Activated CD4-positive, alpha-beta T cell treated with anti-CD3 and anti-CD28 coated beads for 24 hours (primary cell): Measurements from ENCODE around the gene SUPT6H.
A peak's percentile ranks its signal among the peaks of the same experiment; 100 is the strongest.

ENCODE experiments used
- DNase-seq, 2 donors: peaks; one replicate each; pipeline ENCODE4 v3.0.0-alpha.2; 2020; ENCODE audit warnings: low read depth in 2 of 2

SUPT6H gene

DNA sequence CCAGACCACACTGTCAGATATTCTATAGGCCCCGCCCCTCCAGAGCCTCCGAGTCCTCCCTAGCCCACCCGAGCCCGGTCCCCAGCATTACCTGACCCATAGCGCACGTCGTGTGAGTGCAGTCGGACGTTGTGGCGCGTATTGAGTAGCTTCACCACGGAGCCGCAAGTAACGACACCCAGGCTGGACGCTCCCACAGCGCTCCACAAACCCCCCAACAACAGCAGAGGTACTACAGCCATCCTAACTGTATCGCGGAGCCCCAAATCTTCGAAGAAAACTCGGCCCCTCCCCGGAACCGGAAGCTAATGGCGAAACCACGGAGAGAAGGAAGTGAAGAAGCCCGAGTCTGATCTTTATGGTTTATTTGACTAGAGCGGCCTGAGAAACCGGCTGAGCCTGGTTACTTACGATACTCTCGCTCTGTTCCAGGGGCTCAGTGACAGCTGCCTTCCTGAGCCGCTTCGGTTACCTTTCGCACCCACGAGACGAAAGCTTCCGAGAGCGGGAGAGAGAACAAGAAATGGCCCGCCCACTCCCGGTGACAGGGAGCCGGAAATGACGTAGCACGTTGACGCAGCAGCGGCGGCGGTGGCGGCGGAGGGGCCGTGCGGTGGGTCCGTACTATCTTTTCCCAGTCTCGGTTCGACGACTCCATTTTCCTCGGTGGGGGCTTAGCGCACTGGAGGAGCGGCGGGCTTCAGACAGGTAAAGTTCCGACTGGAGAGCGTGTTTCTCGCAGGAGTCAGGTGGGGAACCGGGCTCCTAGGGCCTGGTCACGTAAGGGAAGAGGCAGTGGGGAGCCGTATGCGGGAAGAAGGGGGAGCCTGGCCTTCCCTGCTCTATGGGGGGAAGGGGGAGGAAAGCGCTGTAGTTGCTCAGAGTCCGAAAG is at the start of gene SUPT6H, which contains the start of gene SDF2:
Gene SUPT6H (plus strand): TSS at position 571 of the 892 bp plus-strand sequence. CDS start 11,197 bp downstream, outside the sequence.
Gene SDF2 (minus strand): TSS at position 272 of the 892 bp plus-strand sequence. CDS start 30 bp downstream, at position 242.
- DNase-seq: peak; percentile 94 to 95

DNA sequence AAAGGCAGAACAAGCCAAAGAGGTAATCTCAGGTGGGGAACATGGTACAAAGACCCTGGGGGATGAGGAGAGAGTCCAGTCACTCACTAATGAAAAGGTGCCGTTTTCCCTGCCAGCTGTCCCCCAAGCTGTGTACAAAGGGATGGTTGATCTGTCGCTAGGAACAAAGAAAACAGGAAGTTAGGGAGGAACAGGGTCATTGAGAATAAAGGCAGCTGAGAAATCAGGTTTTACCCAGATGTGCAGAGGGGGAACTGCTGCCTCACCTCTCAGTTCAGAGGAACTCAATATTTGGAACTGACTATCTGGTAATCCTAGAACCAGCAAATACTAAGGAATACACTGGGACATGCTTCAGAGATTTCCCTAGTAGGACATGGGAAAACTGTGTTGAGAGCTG is 49.5 kb upstream of the SUPT6H start:
- DNase-seq: no peak

DNA sequence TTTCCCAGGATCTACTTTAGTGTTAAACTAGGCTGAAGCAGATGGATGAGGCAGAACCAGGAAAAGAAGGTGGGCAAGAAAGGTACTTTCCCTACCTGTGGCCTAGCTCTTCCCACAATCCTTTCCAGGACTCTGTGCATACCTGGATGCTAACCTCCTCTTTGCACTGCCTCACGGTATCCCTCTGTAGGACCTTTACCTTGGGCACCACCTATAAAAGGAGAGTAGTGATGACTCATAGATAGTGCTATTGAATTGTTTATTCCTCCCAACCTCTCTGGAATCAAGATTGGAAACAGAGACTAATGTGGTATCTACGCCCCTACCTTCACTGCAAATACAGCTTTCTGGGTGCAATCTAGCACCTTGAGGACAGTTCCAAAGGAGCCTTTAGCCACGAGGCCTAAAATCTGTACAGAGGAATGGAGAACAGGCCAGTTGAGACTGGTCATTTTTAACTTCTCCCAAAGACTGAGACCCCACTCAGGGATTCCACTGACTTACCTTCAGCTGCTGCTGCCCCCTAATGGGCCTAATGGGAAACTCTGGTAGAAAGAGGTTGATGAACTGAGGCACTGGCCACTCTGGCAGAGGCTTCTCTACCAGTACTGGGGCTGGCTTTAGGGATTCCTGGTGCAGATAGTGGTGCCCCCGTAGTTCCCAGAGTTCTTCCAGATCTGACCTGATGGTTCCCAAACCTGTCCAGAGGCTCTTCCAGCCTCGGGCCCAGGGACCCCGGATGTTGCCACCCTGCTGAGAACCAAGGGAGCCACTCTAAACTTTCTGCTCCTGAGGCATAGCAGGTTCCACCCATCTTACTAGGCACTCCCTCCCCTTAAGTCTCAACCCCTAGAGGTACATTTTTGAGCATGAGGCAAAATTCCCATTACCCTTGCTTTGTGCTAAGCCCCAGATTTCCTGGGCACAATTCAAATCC is 48.8 kb upstream of the SUPT6H start:
- peak in 1 of 2 donors; percentile 24 for DNase-seq

DNA sequence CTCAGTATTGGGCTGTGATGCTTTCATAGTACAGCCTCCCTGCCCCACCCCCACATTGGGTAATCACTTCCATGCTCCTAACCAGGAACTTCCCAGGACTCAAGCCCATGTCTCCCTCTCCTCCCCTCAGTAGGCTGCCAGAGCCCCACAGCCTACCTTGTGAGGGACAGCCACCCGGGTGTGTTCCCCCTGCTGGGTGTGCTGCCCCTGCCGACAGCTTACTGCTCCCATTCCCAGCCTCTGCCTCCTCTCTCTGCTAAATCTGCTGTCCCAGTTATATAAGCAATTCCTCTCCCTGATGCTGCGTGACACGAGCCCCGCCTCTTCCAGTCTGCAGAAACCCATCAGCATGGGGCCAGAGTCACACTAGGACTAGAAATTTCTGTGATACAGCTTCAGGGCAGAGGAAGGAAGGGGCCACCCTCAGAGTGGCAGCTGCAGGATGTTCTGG is 48.0 kb upstream of the SUPT6H start, which contains the start of gene RSKR:
Gene RSKR (minus strand): TSS at position 255 of the 451 bp plus-strand sequence. CDS start 24 bp downstream, at position 231.
- no peak for DNase-seq

DNA sequence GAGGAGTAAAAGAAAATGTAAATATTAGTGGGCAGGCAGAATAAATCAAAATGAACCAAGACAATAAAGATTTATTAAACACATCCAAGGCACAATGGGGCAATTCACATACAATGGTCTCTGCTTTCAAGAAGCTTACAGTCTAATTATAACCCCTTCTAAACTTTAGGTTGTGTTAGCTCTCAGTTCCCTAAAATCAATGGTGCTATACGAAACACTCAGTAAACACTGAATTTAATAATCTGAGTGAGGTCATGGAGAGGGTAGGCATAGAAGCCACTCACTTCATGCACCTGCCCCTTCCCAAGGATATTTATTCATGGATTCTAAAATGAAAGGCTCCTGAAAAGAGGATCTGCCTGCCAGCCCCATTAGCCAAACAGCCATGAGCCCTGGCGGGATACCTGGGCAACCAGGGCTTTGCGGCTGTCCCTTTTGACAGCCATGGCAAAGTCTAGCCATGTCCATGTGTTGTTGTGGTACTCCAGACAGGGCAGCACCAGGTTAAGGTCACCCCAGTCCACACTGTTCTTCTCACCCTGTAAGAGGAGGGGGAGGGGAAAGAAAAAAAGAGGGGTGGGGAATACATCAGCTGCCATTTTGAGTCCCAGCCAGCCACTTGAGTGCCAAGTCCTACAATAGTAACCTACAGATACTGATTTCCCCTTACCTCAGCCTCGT is 46.6 kb upstream of the SUPT6H start:
- no peak for DNase-seq

DNA sequence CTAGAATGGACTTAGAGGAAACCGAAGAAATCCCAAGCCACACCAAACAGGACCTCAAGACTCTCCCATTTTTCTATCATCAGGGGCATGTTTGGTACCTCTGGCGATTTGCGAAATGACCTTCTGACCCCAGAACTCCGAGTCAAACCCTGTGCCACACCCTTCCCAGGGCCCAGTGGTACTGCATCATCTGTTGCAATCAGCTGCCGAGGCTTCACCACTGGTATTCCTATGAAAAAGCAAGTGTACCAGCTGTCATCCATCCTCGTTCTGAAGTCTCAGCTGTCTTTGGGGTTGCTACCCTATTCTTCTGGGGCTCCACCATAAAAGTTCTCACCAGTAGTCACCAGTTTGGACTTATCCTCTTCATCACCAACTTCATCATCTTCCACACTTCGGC is 45.7 kb upstream of the SUPT6H start:
- no peak for DNase-seq

DNA sequence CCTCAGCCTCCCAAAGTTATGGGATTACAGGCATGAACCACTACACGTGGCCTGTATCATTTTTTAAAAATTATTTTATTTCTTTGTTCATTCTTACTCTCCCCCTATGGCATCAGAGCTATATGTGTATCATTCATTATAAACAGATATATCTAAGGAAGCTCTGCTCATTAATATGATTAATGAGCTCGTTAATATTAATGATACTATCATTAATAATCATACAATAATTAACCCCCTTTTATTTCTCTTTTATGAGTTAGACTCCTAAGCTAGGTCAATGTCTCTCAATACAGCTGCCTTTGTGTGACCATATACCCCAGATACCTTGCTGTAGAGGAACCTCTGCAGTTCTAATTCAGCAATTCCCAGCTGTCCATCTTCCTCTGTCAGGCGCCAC is 43.5 kb upstream of the SUPT6H start:
- DNase-seq: no peak

DNA sequence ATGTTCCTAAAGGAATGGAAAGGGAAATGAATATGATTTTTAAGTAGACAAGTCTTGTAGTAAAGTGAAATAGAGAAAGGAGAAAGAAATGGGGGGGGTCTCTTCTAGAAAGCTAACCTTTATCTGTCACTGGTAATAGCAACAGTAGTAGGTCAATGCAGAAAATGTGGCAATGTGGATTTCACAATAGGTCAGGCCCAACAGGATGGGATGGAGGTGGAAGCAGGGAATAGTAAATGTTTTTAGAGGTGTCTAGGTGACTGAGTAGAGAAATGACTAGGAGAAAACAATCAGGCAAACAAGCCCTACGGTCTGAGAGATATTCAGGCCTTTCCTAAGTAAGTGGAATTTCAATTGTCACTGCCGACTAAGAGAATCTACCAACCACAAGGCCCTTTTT is 42.0 kb upstream of the SUPT6H start:
- DNase-seq: no peak

DNA sequence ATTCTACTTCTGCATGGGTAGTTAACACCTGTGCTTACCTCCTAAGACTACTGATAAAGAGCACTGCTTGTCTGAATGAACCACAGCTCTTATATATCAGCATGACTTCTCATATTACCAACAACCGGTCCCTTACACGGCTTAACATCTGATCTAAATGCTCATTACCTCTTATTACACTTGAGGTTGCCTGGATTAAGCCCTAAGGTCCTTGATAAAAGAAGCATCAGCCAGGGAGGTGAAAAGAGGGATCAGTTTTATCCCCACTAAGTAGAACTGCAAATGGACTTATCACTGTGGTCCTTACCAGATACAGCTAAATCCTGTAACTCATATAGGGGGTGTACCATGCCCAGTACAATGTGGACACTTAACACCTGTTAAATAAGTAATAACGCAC is 39.8 kb upstream of the SUPT6H start:
- DNase-seq: no peak

DNA sequence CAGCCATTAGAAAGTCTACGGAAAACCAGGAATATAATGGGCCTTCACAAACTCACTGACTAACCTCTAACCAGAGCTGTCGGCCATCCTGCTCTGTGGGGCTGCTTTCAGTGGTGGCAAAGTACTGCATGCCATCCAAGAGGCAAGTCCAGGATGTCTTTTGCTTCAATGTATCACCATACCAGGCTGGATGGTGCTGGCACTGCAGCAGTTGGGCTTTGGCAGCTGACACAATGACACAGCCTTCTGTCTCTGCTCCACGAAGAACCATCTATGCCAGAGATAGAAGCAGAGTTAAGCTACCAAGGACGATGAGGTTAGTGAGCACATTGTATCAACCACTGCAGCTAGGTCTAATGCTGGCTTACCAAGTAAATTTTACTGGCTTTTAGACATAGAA is 38.3 kb upstream of the SUPT6H start:
- DNase-seq: no peak

DNA sequence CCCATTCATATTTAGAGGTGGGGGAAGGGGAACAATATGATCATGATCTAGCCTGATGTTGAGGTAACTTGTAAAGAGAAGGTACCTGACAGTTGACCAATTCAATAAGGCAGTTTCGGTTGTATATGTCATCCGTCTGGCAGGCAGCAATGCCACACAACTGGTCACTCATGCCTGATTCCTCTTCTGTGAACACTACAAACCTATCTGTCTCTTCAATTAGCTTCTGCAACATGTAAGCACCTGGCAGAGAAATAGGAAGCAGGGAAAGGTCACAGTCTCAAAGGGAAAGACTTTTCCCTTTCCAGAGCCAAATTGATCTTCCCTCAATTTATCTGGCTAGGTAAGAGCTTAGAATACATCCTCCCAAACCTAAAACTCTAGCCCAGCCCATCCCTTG is 37.9 kb upstream of the SUPT6H start:
- no peak for DNase-seq

DNA sequence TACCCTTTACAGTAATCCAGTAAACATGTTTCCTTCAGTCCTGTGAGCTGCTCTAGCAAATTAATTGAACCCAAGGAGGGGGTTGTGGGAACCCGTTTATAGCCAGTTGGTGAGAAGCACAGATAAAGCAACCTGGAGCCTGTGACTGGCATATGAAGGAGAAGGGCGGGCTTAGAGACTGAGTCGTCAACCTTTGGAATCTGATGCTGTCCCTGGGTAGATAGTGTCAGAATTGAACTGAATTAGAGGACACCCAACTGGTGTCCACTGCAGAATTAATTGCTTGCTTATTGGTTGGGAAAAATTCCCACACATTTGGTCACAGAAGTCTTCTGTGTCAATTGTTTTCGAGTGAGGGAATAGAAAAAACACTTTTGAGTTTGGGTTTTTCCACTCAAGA is 35.2 kb upstream of the SUPT6H start:
- no peak for DNase-seq

DNA sequence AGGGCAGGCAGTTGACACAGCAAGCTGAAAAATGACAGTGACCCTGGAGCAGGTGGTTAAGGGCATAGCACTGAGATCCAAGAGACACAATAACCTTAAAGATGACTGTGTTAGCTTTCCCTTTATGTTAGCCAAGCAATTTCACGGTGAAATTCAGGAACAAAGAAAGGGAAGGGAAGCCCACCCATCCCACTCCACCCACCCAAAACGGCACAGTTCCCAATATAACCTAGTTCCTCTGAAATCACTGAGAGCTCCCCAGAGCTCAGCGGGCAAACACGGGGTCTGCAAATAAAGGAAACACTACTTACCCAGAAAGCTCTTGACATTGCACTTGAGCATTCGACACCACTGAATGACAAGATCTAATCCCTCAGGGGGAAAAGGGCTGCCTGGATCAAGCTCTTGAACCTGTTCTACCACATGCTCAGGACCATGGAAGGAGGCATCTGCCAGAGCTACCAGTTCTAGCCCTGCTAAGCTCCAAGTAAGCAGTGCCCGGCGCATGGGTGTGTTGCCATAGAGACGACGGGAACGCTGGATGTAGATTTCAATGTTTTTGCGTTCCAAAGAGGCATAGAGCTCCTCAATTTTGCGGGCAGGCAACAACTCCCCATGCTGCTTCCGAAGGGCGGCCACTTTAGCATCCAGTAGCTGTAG is 27.7 kb upstream of the SUPT6H start:
- DNase-seq: no peak

DNA sequence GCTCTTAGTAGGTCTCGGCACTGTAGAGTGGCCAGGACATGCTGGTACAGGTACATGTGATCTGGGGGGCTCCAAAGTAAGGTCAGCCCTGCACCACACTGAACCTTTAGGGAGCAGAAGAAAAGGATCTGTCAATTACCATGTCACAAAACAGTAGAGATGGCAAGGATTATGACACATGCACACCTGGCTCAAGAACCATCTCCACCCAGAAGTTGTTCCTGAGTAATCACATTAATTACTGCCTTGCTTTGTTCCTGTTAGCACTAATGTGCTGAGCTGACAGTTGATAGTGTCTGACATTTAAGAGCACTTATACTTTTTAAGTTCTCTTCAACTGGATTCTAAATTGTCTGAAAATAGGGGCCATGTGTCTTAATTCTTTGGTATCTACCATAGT is 26.5 kb upstream of the SUPT6H start:
- no peak for DNase-seq

DNA sequence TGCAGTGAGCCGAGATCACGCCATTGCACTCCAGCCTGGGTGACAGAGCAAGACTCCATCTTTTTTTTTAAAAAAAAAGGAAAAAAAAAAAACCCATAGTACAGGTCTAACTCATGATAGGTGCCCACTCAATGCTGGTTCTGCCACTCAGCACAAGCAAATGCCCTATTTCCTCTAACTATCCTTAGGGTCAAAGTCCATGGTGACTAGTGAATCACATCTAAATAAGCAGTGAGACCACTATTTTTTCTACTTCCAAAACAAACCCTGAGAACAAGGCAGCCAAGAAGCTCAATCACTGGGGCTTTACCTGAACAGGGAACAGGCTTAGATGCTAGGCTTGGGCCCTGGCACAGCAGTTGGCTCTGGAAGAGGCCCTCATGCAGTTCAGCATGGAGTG is 20.4 kb upstream of the SUPT6H start:
- no peak for DNase-seq

DNA sequence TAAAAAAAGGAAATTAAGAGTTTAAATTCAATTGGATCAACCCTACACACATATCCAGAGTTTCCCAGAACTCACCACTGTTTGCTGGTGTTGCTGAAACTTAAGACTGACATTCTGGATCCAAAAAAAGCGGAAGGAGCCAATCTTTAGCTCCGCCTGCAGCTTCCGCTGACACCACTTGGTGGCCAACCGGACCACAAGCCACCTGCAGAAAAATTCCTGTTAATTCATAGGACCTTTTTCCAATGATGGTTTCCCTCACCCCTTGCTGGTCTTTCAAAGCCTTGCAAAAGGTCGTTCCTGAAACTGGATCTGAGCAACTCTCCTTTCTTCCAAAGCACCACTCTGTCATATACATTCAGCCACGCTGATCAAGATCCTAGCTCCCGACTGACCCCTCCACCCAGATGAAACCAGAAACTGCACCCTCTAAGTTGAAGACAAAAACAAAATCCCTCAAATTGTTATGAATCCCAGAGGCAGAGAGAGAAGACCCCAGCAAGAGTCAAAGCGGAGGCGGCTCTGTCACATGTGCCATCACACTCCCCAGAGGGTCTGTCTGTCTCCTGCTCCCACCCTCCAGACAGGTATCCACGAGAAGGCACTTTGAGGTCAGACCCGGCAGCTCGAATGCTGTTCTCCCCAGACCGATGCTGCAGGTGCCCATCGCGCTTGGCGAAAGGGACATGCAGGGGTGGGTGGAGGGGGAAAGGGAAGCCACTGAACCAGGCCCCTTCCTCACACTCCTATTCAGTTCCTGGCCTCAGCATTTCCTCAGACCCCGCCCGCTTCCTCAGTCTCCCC is 17.8 kb upstream of the SUPT6H start:
- DNase-seq: no peak

DNA sequence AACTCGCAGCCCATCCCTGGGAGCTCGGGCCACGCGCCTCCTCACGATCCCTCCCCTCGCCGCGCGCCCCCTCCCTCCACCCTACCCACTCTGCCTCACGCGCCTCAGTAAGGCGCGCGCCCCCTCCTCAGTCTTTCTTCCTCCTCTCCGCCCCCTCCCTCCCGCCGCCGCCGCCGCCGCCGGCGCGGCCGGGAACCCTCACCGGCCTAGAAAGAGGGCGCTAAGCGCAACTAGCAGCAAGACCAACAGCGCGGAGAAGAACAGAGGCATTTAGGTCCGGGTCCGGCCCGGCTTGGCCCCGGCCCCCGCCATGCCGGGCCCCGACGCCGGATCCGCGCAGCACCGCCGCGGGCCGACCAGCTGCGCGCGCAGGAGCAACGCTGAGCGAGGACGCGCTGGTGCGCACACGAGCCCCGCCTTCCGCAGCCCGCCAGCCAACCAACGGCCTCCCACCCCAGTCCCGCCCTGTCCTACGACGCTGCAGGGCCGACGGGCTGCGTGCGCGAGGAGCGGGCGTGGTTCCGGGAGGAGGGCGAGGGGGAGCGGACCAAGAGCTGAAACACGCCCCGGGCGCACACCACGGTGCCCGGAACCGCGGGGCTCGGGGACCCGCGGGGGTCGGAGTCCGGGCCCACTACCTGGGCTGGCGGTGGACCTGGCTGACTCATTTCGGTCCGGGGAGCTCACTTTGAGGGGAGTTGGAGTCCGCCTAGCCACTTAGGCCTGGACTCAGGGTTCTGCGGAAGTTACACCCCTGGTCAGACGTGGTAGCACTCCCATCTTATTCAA is 17.0 kb upstream of the SUPT6H start, which contains the start of gene BLTP2:
Gene BLTP2 (minus strand): TSS at position 372 of the 789 bp plus-strand sequence. CDS start 102 bp downstream, at position 270.
- DNase-seq: peak; percentile 89 to 93

DNA sequence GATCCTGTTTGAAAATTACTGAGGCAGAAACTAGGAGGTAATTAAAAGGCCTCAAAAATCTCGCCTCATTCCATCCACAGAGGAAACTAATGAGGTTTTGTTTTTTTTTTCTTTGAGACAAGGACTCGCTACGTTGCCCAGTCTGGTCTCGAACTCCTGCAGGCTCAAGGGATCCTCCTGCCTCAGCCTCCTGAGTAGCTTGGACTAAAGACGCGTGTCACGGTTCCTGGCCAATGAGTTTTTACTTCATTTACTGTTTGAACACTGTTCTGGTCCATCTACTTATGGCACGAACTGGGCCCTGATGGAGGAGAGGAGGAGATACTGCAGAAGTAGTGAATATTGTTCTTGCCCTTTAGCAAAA is 16.4 kb upstream of the SUPT6H start:
- DNase-seq: no peak

DNA sequence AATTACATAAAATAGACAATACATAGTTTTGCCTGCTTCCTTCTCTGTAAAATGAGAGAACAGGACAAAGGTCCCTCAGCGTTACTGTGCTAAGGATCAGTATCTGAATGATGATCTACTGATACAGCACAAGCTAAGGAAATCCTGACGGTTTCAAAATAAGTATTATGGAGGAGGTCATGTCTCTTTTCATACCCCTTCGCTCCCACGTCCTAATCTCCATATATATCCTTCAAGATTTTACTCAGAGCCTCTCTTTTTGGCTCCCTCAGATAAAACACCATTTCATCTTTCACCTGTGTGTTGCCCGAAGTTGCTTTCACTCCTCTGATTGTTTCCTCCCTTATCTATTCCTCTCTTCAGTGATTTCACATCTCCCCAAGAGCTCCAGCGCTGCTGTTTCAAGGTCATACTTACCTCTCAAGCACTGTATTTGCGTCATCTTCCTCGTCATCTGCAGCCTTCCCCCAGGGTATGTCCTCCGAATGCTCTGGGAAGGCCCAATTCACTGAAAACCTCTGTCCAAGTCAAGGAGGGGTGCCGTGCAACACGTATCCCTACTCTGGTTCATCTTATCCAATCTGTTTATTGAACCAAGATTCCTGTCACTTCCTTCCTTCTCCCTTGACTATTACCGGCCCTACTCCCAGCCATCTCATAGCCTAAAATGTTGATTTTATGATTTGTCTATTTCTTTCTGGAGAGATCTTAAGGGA is 15.8 kb upstream of the SUPT6H start:
- DNase-seq: no peak
